Measurements from ENCODE around the gene VANGL1.

GRCh38 chr1:115609021-115609420 lies 32.7 kb upstream of the VANGL1 start:
- TF ChIP-seq CTCF (IDR thresholded peaks at IDR 0.05; ENCODE audit: insufficient read depth, low read depth, low read length) = no peak
- no peak for TF ChIP-seq EZH2 (IDR thresholded peaks at IDR 0.05; ENCODE audit: insufficient read depth, low read length)
